DND-41 (cell line): Measurements from ENCODE around the gene SERPINI2.

Experiments
- CTCF ChIP-seq: IDR thresholded peaks from 2 replicates; pipeline ENCODE4 v1.5.1; 2012; ENCODE audit warnings: borderline replicate concordance, low read length, moderate library complexity, mild to moderate bottlenecking; ENCODE audit not compliant: poor library complexity, severe bottlenecking; ENCODE audit errors: extremely low read depth
- EZH2 ChIP-seq: IDR thresholded peaks from 3 replicates; pipeline ENCODE4 v1.6.1; 2012; ENCODE audit warnings: borderline replicate concordance, low read depth, mild to moderate bottlenecking, moderate library complexity, low read length, inconsistent platforms; ENCODE audit not compliant: severe bottlenecking

- TF ChIP-seq CTCF (no peak), EZH2 (no peak)
These were observed 23.2 kb downstream of the SERPINI2 start for GRCh38 chr3:167450675-167451074.
